H4 (cell line): ENCODE data around the gene PACSIN1. TPM values are rescaled to one million over a fixed set of nuclear protein-coding genes. Genes with fewer than 3 reads are reported as not detected.

ENCODE experiments used
- DNase-seq: peaks from one replicate; pipeline ENCODE4 v3.0.0-alpha.2; 2015; ENCODE audit warnings: low spot score
- total RNA-seq: library from RNA; depleted of rRNA; stranded (reverse); fragments of >200 nt; shearing (Covaris generic); gene quantifications from 2 replicates; pipeline ENCODE4 v1.2.3, GENCODE V29; 2014

Gene PACSIN1
- total RNA-seq, 1 experiment from 2014 or later, result not detected

- DNase-seq, result no peak
These were observed 96.5 kb downstream of the PACSIN1 start for GRCh38 chr6:34562350-34562749.

GRCh38 chr6:34562861-34563512 lies 97.1 kb downstream of the PACSIN1 start:
- no peak for DNase-seq

- no peak for DNase-seq
These were observed 97.6 kb downstream of the PACSIN1 start for GRCh38 chr6:34563513-34563870.

- no peak for DNase-seq
These were observed 98.3 kb downstream of the PACSIN1 start for GRCh38 chr6:34564181-34564580.

GRCh38 chr6:34565722-34566137 lies 99.9 kb downstream of the PACSIN1 start:
- no peak for DNase-seq

- no peak for DNase-seq
These were observed 101.1 kb downstream of the PACSIN1 start for GRCh38 chr6:34566830-34567546.

GRCh38 chr6:34568341-34569201 lies 102.7 kb downstream of the PACSIN1 start:
- peak; percentile 58 for DNase-seq

- no peak for DNase-seq
These were observed 103.6 kb downstream of the PACSIN1 start for GRCh38 chr6:34569361-34569973.

GRCh38 chr6:34570066-34570833 lies 104.4 kb downstream of the PACSIN1 start:
- no peak for DNase-seq

GRCh38 chr6:34571388-34571787 lies 105.5 kb downstream of the PACSIN1 start:
- DNase-seq, result no peak

GRCh38 chr6:34572021-34572420 lies 106.1 kb downstream of the PACSIN1 start:
- no peak for DNase-seq

GRCh38 chr6:34572585-34572984 lies 106.7 kb downstream of the PACSIN1 start:
- no peak for DNase-seq

GRCh38 chr6:34573567-34574183 lies 107.8 kb downstream of the PACSIN1 start:
- DNase-seq, result no peak

GRCh38 chr6:34574647-34575293 lies 108.9 kb downstream of the PACSIN1 start:
- DNase-seq, result no peak

- no peak for DNase-seq
These were observed 109.5 kb downstream of the PACSIN1 start for GRCh38 chr6:34575326-34575725.

GRCh38 chr6:34576286-34576955 lies 110.5 kb downstream of the PACSIN1 start:
- DNase-seq, result no peak

- no peak for DNase-seq
These were observed 112.8 kb downstream of the PACSIN1 start for GRCh38 chr6:34578445-34579262.

GRCh38 chr6:34580707-34581560 lies 115.1 kb downstream of the PACSIN1 start:
- DNase-seq, result no peak
